T-cell (primary cell): Measurements from ENCODE around the gene DLGAP1. TPM values are rescaled to one million over a fixed set of nuclear protein-coding genes. Genes with fewer than 3 reads are reported as not detected.

Source experiments
- ATAC-seq, 4 experiments: fragments of 200-7000 bp in 3 of 4; fragments of 150-1000 bp in 1 of 4; cut with Tn5 transposase; replicated peaks in 1 of 4; 1 replicate in 3 of 4; 2 replicates in 1 of 4; pipeline ENCODE4 v1.10.0; 2021; ENCODE audit warnings: moderate library complexity in 3 of 4, mild to moderate bottlenecking in 2 of 4, moderate number of reproducible peaks in 1 of 4
- CTCF ChIA-PET, 2 donors: fragments of 300-600 bp; sonication (Branson Sonifier 250); formaldehyde crosslinking; loops; one replicate each; lab custom pipeline; 2022; ENCODE audit warnings: antibody characterized with exemption in 2 of 2; lab: Charles Lee
- POLR2A ChIA-PET, 2 donors: fragments of 300-600 bp; sonication (Branson Sonifier 250); formaldehyde crosslinking; loops; one replicate each; lab custom pipeline; 2022; ENCODE audit warnings: antibody characterized with exemption in 2 of 2; lab: Charles Lee
- DNase-seq, 35 experiments: peaks; one replicate each; pipeline versions ENCODE4 v3.0.0 to v3.0.0-alpha.2; 2013 to 2023
- H3K27ac ChIP-seq: one replicate; pipeline ENCODE4 v1.5.1; 2013; ENCODE audit warnings: low read length
- H3K27me3 ChIP-seq, 2 experiments: replicated peaks in 1 of 2; 1 replicate in 1 of 2; 2 replicates in 1 of 2; pipeline versions ENCODE4 v1.6.1 to v1.7.0; 2013; ENCODE audit warnings: low read length in 1 of 2, mixed read lengths in 1 of 2; ENCODE audit not compliant: control insufficient read depth in 2 of 2, insufficient read depth in 2 of 2; ENCODE audit errors: extremely low read depth in 1 of 2
- H3K36me3 ChIP-seq, 2 donors: 1 replicate in 1 of 2; 2 replicates in 1 of 2; pipeline versions ENCODE4 v1.6.1 to v1.7.0; 2013; ENCODE audit warnings: low read length in 1 of 2; ENCODE audit not compliant: control insufficient read depth in 2 of 2, insufficient read depth in 1 of 2; ENCODE audit errors: extremely low read depth in 1 of 2
- H3K4me1 ChIP-seq, 2 experiments: 1 replicate in 1 of 2; 2 replicates in 1 of 2; pipeline versions ENCODE4 v1.6.1 to v1.7.0; 2013; ENCODE audit warnings: low read length in 2 of 2, mixed read lengths in 1 of 2; ENCODE audit not compliant: insufficient read depth in 2 of 2, control insufficient read depth in 1 of 2; ENCODE audit errors: extremely low read depth in 1 of 2
- H3K4me3 ChIP-seq, 2 donors: 1 replicate in 1 of 2; 2 replicates in 1 of 2; pipeline versions ENCODE4 v1.5.1 to v1.7.0; 2013; ENCODE audit warnings: mild to moderate bottlenecking in 2 of 2, low read length in 1 of 2, moderate library complexity in 1 of 2; ENCODE audit not compliant: control insufficient read depth in 1 of 2; ENCODE audit errors: extremely low read depth in 1 of 2
- H3K9me3 ChIP-seq: 2 replicates; pipeline ENCODE4 v1.7.0; 2013
- H3K27ac Mint-ChIP-seq, 2 donors: one replicate each; pipeline ENCODE4 v1.8.0; 2020 to 2021; ENCODE audit warnings: mild to moderate bottlenecking in 2 of 2, mixed read lengths in 2 of 2
- H3K27me3 Mint-ChIP-seq, 2 donors: one replicate each; pipeline ENCODE4 v1.8.0; 2021 to 2022; ENCODE audit warnings: mixed read lengths in 2 of 2
- H3K36me3 Mint-ChIP-seq: one replicate; pipeline ENCODE4 v1.8.0; 2021; ENCODE audit warnings: mixed read lengths
- H3K4me1 Mint-ChIP-seq, 3 donors: one replicate each; pipeline ENCODE4 v1.8.0; 2020 to 2022; ENCODE audit warnings: mixed read lengths in 3 of 3, mild to moderate bottlenecking in 1 of 3
- H3K4me3 Mint-ChIP-seq, 3 donors: one replicate each; pipeline ENCODE4 v1.8.0; 2020 to 2022; ENCODE audit warnings: mild to moderate bottlenecking in 3 of 3, mixed read lengths in 3 of 3, moderate library complexity in 3 of 3
- H3K9me3 Mint-ChIP-seq, 3 donors: one replicate each; pipeline ENCODE4 v1.8.0; 2020 to 2022; ENCODE audit warnings: mixed read lengths in 3 of 3
- WGBS: methylation state at CpG from one replicate; pipeline ENCODE4 v1.1.5; 2013; ENCODE audit warnings: missing lambda C conversion rate; ENCODE audit not compliant: insufficient coverage; 5-methylcytosine and 5-hydroxymethylcytosine counted together
- total RNA-seq, 35 experiments: library from RNA in 6 of 35; stranded (reverse) in 6 of 35; fragments of 120-200 nt in 1 of 35; gene quantifications; one replicate each; pipeline versions ENCODE4 v1.2.1 to v1.2.4 and lab custom pipeline; 2013 to 2026

The DLGAP1 gene
- total RNA-seq, 5 donors from 2014 or later (not counting 1 experiment from before 2014, with no cell fraction given) = 0.25 to 1.8 (median 0.26) TPM

DNA sequence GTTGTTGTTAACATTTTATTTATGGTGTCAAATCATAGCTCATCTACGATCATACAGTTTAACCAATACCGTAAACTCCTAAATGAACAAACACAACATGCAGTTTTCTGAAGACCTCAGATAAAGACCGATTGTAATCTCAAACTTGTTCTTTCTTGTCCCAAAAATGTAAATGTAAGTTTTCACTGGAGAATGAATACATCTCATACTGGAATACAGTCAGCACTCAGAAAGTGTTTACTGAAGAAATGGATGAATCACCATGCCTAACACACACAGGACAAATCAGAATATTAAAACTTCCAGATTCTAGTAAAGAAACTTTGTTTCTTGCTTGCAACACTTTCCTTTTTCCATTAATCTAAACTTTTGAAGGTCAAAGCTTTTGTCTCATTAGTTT is 380.5 kb downstream of the DLGAP1 start:
- H3K4me3 ChIP-seq = no peak overlapping the region
- no peak overlapping the region for H3K27ac ChIP-seq
- no peaks in the 10 kb centered on the region for H3K27me3 ChIP-seq
- no peak for ATAC-seq
- Mint-ChIP-seq H3K4me3 (no peak overlapping the region), H3K36me3 (no peaks in the 10 kb centered on the region), H3K9me3 (no peaks in the 10 kb centered on the region), H3K27me3 (peaks cover 0 to 4% of the 10 kb centered on the region in 2 donors), H3K27ac (no peak overlapping the region), H3K4me1 (no peaks in the 10 kb centered on the region)
- no peaks in the 10 kb centered on the region for H3K36me3 ChIP-seq
- no peaks in the 10 kb centered on the region for H3K4me1 ChIP-seq
- no peak for DNase-seq
- no CpG with 5 or more reads among the region's 3 CpGs for WGBS
- ChIA-PET CTCF (no interaction called here), POLR2A (interaction anchor here in 1 of 2 donors (0.6 kb wide), 1 partner anchor 246 kb away, joined by 5 read pairs; no protein-coding TSS in a partner anchor)
- H3K9me3 ChIP-seq = no peaks in the 10 kb centered on the region

GRCh38 chr18:4069183-4069582 is 385.9 kb downstream of the DLGAP1 start:
- no peaks in the 10 kb centered on the region for H3K27me3 ChIP-seq
- ATAC-seq (no peak), DNase-seq (no peak)
- no peak overlapping the region for H3K27ac ChIP-seq
- peaks cover 5 to 14% (median 7%) of the 10 kb centered on the region in 3 donors for H3K9me3 Mint-ChIP-seq
- ChIA-PET POLR2A (no interaction called here), CTCF (interaction anchor here in 1 of 2 donors (0.6 to 1.3 kb wide), 3 partner anchors 36 to 298 kb away, joined by 3 to 8 read pairs (median 4); no protein-coding TSS in a partner anchor)
- H3K36me3 ChIP-seq = no peaks in the 10 kb centered on the region
- no peaks in the 10 kb centered on the region for H3K9me3 ChIP-seq
- no peak overlapping the region for H3K4me3 ChIP-seq
- WGBS = 59% methylated on average over 5 of the region's 6 CpGs
- H3K4me1 Mint-ChIP-seq = no peaks in the 10 kb centered on the region
- H3K27me3 Mint-ChIP-seq = peaks cover 5 to 16% of the 10 kb centered on the region in 2 donors
- H3K36me3 Mint-ChIP-seq = no peaks in the 10 kb centered on the region
- no peaks in the 10 kb centered on the region for H3K4me1 ChIP-seq
- H3K27ac Mint-ChIP-seq = no peak overlapping the region
- no peak overlapping the region for H3K4me3 Mint-ChIP-seq

DNA sequence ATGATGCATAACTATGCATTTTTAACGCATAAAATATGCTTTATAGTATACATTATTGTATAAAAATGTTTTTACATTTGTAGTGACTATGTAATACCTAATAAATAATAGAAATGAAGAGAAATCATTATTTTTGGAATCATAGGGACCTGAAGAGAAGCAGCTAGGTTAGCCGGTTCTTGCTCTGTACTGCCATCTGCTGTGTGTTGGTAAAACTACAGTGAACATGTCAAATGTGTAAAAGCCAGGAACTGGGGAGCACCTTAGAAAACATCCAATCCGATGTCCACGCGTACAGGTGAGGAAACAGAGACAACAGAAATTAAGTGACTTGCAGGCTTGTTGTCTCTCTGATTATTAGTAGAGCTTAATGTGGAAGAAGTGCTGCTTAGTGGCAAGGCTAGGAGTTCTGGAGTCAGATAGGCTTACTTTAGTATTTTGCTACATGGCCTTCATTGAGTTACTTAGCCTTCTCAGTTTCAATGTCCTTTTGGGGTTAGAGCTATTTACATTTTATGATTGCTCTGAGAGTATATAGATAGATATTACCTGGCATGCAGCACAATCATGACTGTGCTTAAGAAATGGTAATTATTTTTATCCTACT is 386.5 kb downstream of the DLGAP1 start:
- H3K4me1 Mint-ChIP-seq = no peaks in the 10 kb centered on the region
- ChIA-PET CTCF (interaction anchor here in 1 of 2 donors (0.6 to 1.3 kb wide), 3 partner anchors 37 to 297 kb away, joined by 3 to 8 read pairs (median 4); no protein-coding TSS in a partner anchor), POLR2A (no interaction called here)
- H3K9me3 Mint-ChIP-seq = peaks cover 5 to 14% (median 7%) of the 10 kb centered on the region in 3 donors
- H3K27me3 ChIP-seq = no peaks in the 10 kb centered on the region
- no peak overlapping the region for H3K4me3 ChIP-seq
- H3K9me3 ChIP-seq = no peaks in the 10 kb centered on the region
- 16% methylated on average over 4 of the region's 5 CpGs for WGBS
- H3K36me3 Mint-ChIP-seq = no peaks in the 10 kb centered on the region
- no peak overlapping the region for H3K4me3 Mint-ChIP-seq
- H3K27me3 Mint-ChIP-seq = peaks cover 5 to 16% of the 10 kb centered on the region in 2 donors
- DNase-seq (peak in 14 of 35 experiments; percentile 0 to 51 (median 4)), ATAC-seq (no peak)
- H3K4me1 ChIP-seq = no peaks in the 10 kb centered on the region
- no peak overlapping the region for H3K27ac Mint-ChIP-seq
- H3K36me3 ChIP-seq = no peaks in the 10 kb centered on the region
- H3K27ac ChIP-seq = no peak overlapping the region

GRCh38 chr18:4063545-4063944 is 391.6 kb downstream of the DLGAP1 start:
- no peak overlapping the region for H3K27ac Mint-ChIP-seq
- H3K4me1 Mint-ChIP-seq = no peaks in the 10 kb centered on the region
- CTCF ChIA-PET = no interaction called here
- POLR2A ChIA-PET = no interaction called here
- Histone ChIP-seq H3K27ac (no peak overlapping the region), H3K27me3 (no peaks in the 10 kb centered on the region), H3K4me3 (no peak overlapping the region), H3K4me1 (no peaks in the 10 kb centered on the region), H3K36me3 (no peaks in the 10 kb centered on the region), H3K9me3 (no peaks in the 10 kb centered on the region)
- H3K4me3 Mint-ChIP-seq = no peak overlapping the region
- H3K36me3 Mint-ChIP-seq = no peaks in the 10 kb centered on the region
- no peak for ATAC-seq
- peaks cover 12 to 27% (median 16%) of the 10 kb centered on the region in 3 donors for H3K9me3 Mint-ChIP-seq
- DNase-seq = no peak
- H3K27me3 Mint-ChIP-seq = peaks cover 3 to 12% of the 10 kb centered on the region in 2 donors

- Mint-ChIP-seq H3K4me1 (no peaks in the 10 kb centered on the region), H3K4me3 (no peak overlapping the region), H3K27me3 (peaks cover 3 to 13% of the 10 kb centered on the region in 2 donors), H3K36me3 (no peaks in the 10 kb centered on the region), H3K9me3 (peaks cover 10 to 13% (median 11%) of the 10 kb centered on the region in 3 donors), H3K27ac (no peak overlapping the region)
- DNase-seq (no peak), ATAC-seq (no peak)
- H3K4me1 ChIP-seq = no peaks in the 10 kb centered on the region
- ChIA-PET CTCF (no interaction called here), POLR2A (no interaction called here)
- no peaks in the 10 kb centered on the region for H3K27me3 ChIP-seq
- 58% methylated on average over 2 of the region's 5 CpGs for WGBS
- no peaks in the 10 kb centered on the region for H3K36me3 ChIP-seq
- no peak overlapping the region for H3K4me3 ChIP-seq
- H3K9me3 ChIP-seq = no peaks in the 10 kb centered on the region
- H3K27ac ChIP-seq = no peak overlapping the region
These were observed 394.5 kb downstream of the DLGAP1 start for GRCh38 chr18:4060427-4061281.

GRCh38 chr18:4058179-4058578 is 396.9 kb downstream of the DLGAP1 start:
- ATAC-seq (no peak), DNase-seq (no peak)
- no peaks in the 10 kb centered on the region for H3K4me1 ChIP-seq
- no peak overlapping the region for H3K27ac ChIP-seq
- peaks cover 1 to 10% of the 10 kb centered on the region in 2 donors for H3K27me3 Mint-ChIP-seq
- H3K4me1 Mint-ChIP-seq = no peaks in the 10 kb centered on the region
- no peaks in the 10 kb centered on the region for H3K36me3 Mint-ChIP-seq
- H3K36me3 ChIP-seq = no peaks in the 10 kb centered on the region
- H3K4me3 Mint-ChIP-seq = no peak overlapping the region
- POLR2A ChIA-PET = no interaction called here
- H3K4me3 ChIP-seq = no peak overlapping the region
- CTCF ChIA-PET = no interaction called here
- no peaks in the 10 kb centered on the region for H3K27me3 ChIP-seq
- H3K9me3 Mint-ChIP-seq = peaks cover 10 to 12% (median 11%) of the 10 kb centered on the region in 3 donors
- H3K9me3 ChIP-seq = no peaks in the 10 kb centered on the region
- no peak overlapping the region for H3K27ac Mint-ChIP-seq
- WGBS = no CpG with 5 or more reads among the region's 1 CpG
